Measurements from ENCODE around the gene CLTB. TPM values are rescaled to one million over a fixed set of nuclear protein-coding genes. Genes with fewer than 3 reads are reported as not detected.
A peak's percentile ranks its signal among the peaks of the same experiment; 100 is the strongest.

The CLTB gene
- total and polyA plus RNA-seq, 2 of the 8 experiments (the other 6 are each of a cell fraction or from before 2014, with no cell fraction given) = 25.9 to 34.9 TPM

DNA sequence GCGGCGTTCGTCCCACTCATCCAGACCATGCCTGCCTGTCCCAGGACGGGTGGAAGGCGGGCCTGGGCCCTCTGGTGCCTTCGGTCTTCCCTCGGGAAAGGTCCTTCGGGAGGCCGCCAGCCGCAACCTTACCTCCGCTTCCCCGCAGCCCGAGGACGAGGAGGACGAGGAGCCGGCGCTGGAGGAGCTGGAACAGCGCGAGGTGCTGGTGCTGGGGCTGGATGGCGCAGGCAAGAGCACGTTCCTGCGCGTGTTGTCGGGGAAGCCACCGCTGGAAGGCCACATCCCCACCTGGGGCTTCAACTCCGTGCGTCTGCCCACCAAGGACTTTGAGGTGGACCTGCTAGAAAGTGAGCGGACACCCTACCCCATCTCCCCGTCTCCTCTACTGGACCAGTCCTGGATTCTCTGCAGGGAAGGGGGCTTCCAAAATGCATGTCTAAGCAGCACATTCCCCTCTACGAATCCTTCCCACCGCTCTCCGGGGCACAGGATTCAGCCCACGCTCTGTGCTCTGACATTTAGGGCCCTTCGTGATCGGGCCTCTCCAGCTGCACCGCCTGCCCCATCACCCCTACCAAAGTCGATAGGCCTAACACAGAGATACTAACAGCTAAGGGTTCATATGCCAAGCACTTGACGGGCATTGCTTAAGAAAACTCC, 50.0 kb downstream of the CLTB start (continued):
- TF ChIP-seq EZH2 (IDR thresholded peaks at IDR 0.05; ENCODE audit: low read depth, low read length, severe bottlenecking) = peak; percentile 43
- TF ChIP-seq SUZ12 (IDR thresholded peaks at IDR 0.05; ENCODE audit: low read length) = peak; percentile 37; the same call in 1 of the 2 replicates
- no peak for TF ChIP-seq TAF1 (IDR thresholded peaks at IDR 0.05; ENCODE audit: low read depth, low read length)
- TF ChIP-seq SP1 (IDR thresholded peaks at IDR 0.05; ENCODE audit: low read depth, low read length) = no peak
- no peak for TF ChIP-seq RAD21 (IDR thresholded peaks at IDR 0.05 in 1 of 2, conservative IDR thresholded peaks at IDR 0.05 in 1 of 2; ENCODE audit: low read depth in 2 of 2, low read length in 2 of 2)
- TF ChIP-seq, protein P1, sequence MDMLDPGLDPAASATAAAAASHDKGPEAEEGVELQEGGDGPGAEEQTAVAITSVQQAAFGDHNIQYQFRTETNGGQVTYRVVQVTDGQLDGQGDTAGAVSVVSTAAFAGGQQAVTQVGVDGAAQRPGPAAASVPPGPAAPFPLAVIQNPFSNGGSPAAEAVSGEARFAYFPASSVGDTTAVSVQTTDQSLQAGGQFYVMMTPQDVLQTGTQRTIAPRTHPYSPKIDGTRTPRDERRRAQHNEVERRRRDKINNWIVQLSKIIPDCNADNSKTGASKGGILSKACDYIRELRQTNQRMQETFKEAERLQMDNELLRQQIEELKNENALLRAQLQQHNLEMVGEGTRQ (IDR thresholded peaks at IDR 0.05; ENCODE audit: low read length) = no peak
- TF ChIP-seq HDAC6 (IDR thresholded peaks at IDR 0.05; ENCODE audit: low read depth, low read length) = no peak
- no peak for TF ChIP-seq NANOG (IDR thresholded peaks at IDR 0.05; ENCODE audit: insufficient read depth, low read depth, low read length, poor library complexity, severe bottlenecking)
- peak; percentile 7 for TF ChIP-seq ASH2L (IDR thresholded peaks at IDR 0.05; ENCODE audit: low read length)
- no peak for TF ChIP-seq SAP30 (IDR thresholded peaks at IDR 0.05; ENCODE audit: insufficient read depth, insufficient replicate concordance, low read length)

Data from H1 (cell line).